HAP-1 (cell line): ENCODE measurements around the gene PGRMC2.

Source experiments
- DNase-seq, 2 experiments: peaks; one replicate each; pipeline ENCODE4 v3.0.0-alpha.2; 2016 to 2020; ENCODE audit warnings: low spot score in 2 of 2
- H3K27me3 ChIP-seq: fragments of 250-450 bp; sonication (Bioruptor Pico); 2 replicates; pipeline ENCODE4 v1.5.1; 2020; ENCODE audit warnings: low read depth, mild to moderate bottlenecking, moderate library complexity
- H3K36me3 ChIP-seq: fragments of 250-450 bp; sonication (Bioruptor Pico); replicated peaks from 2 replicates; pipeline ENCODE4 v1.5.1; 2020; ENCODE audit warnings: mild to moderate bottlenecking
- H3K4me1 ChIP-seq: fragments of 250-450 bp; sonication (Bioruptor Pico); 2 replicates; pipeline ENCODE4 v1.5.1; 2020; ENCODE audit warnings: mild to moderate bottlenecking
- H3K4me3 ChIP-seq: fragments of 250-450 bp; sonication (Bioruptor Pico); 2 replicates; pipeline ENCODE4 v1.5.1; 2020; ENCODE audit warnings: mild to moderate bottlenecking, moderate library complexity
- H3K9me3 ChIP-seq: fragments of 250-450 bp; sonication (Bioruptor Pico); 2 replicates; pipeline ENCODE4 v1.5.1; 2020; ENCODE audit warnings: mild to moderate bottlenecking, moderate library complexity
- in situ Hi-C: fragments of 300-500 bp; cut with MboI; formaldehyde crosslinking; loops from 3 replicates; pipeline ENCODE4 v1.14.3; 2020; ENCODE audit warnings: low sequenced_read_pairs, inconsistent platforms, mixed read lengths

The PGRMC2 gene

GRCh38 chr4:128242601-128243000, 45.0 kb downstream of the PGRMC2 start:
- Histone ChIP-seq H3K27me3 (no peaks in the 10 kb centered on the region), H3K4me1 (no peaks in the 10 kb centered on the region), H3K4me3 (no peak overlapping the region), H3K9me3 (no peaks in the 10 kb centered on the region), H3K36me3 (no peaks in the 10 kb centered on the region)
- DNase-seq: no peak
- in situ Hi-C loops: no loop called here

- Histone ChIP-seq H3K9me3 (no peaks in the 10 kb centered on the region), H3K4me3 (no peak overlapping the region), H3K36me3 (no peaks in the 10 kb centered on the region), H3K27me3 (no peaks in the 10 kb centered on the region), H3K4me1 (no peaks in the 10 kb centered on the region)
- DNase-seq: no peak
- in situ Hi-C loops: no loop called here
Observed at GRCh38 chr4:128241981-128242380, 45.6 kb downstream of the PGRMC2 start.

- Histone ChIP-seq H3K4me3 (no peak overlapping the region), H3K27me3 (no peaks in the 10 kb centered on the region), H3K9me3 (no peaks in the 10 kb centered on the region), H3K4me1 (no peaks in the 10 kb centered on the region), H3K36me3 (no peaks in the 10 kb centered on the region)
- DNase-seq: no peak
- in situ Hi-C loops: no loop called here
Observed at GRCh38 chr4:128241425-128241913, 46.1 kb downstream of the PGRMC2 start.

GRCh38 chr4:128241019-128241418, 46.6 kb downstream of the PGRMC2 start:
- no peak for DNase-seq
- in situ Hi-C loops: no loop called here
- no peaks in the 10 kb centered on the region for H3K36me3 ChIP-seq
- H3K27me3 ChIP-seq: no peaks in the 10 kb centered on the region
- no peak overlapping the region for H3K4me3 ChIP-seq
- no peaks in the 10 kb centered on the region for H3K4me1 ChIP-seq
- H3K9me3 ChIP-seq: no peaks in the 10 kb centered on the region

- Histone ChIP-seq H3K36me3 (no peaks in the 10 kb centered on the region), H3K4me3 (no peak overlapping the region), H3K9me3 (no peaks in the 10 kb centered on the region), H3K4me1 (no peaks in the 10 kb centered on the region), H3K27me3 (no peaks in the 10 kb centered on the region)
- in situ Hi-C loops: no loop called here
- DNase-seq: no peak
Observed at GRCh38 chr4:128234836-128235235, 52.8 kb downstream of the PGRMC2 start.

GRCh38 chr4:128232719-128233118, 54.9 kb downstream of the PGRMC2 start:
- in situ Hi-C loops: no loop called here
- H3K9me3 ChIP-seq: no peaks in the 10 kb centered on the region
- no peak for DNase-seq
- no peaks in the 10 kb centered on the region for H3K4me1 ChIP-seq
- H3K4me3 ChIP-seq: no peak overlapping the region
- H3K36me3 ChIP-seq: no peaks in the 10 kb centered on the region
- no peaks in the 10 kb centered on the region for H3K27me3 ChIP-seq

- Histone ChIP-seq H3K36me3 (no peaks in the 10 kb centered on the region), H3K4me3 (no peak overlapping the region), H3K9me3 (no peaks in the 10 kb centered on the region), H3K27me3 (no peaks in the 10 kb centered on the region), H3K4me1 (no peaks in the 10 kb centered on the region)
- in situ Hi-C loops: no loop called here
- no peak for DNase-seq
Observed at GRCh38 chr4:128228845-128229795, 58.5 kb downstream of the PGRMC2 start.

- DNase-seq: no peak
- Histone ChIP-seq H3K4me1 (no peaks in the 10 kb centered on the region), H3K36me3 (no peaks in the 10 kb centered on the region), H3K9me3 (no peaks in the 10 kb centered on the region), H3K4me3 (no peak overlapping the region), H3K27me3 (no peaks in the 10 kb centered on the region)
- in situ Hi-C loops: no loop called here
Observed at GRCh38 chr4:128227991-128228571, 59.5 kb downstream of the PGRMC2 start.

- in situ Hi-C loops: no loop called here
- DNase-seq: peak in 1 of 2 experiments; percentile 49
- Histone ChIP-seq H3K27me3 (no peaks in the 10 kb centered on the region), H3K4me1 (no peaks in the 10 kb centered on the region), H3K36me3 (no peaks in the 10 kb centered on the region), H3K4me3 (no peak overlapping the region), H3K9me3 (no peaks in the 10 kb centered on the region)
Observed at GRCh38 chr4:128225148-128225547, 62.5 kb downstream of the PGRMC2 start.

- Histone ChIP-seq H3K27me3 (no peaks in the 10 kb centered on the region), H3K4me3 (no peak overlapping the region), H3K9me3 (no peaks in the 10 kb centered on the region), H3K36me3 (no peaks in the 10 kb centered on the region), H3K4me1 (no peaks in the 10 kb centered on the region)
- no peak for DNase-seq
- in situ Hi-C loops: no loop called here
Observed at GRCh38 chr4:128221586-128221985, 66.0 kb downstream of the PGRMC2 start.

- Histone ChIP-seq H3K27me3 (no peaks in the 10 kb centered on the region), H3K9me3 (no peaks in the 10 kb centered on the region), H3K4me1 (no peaks in the 10 kb centered on the region), H3K4me3 (no peak overlapping the region), H3K36me3 (no peaks in the 10 kb centered on the region)
- in situ Hi-C loops: no loop called here
- peak in 1 of 2 experiments; percentile 62 for DNase-seq
Observed at GRCh38 chr4:128220286-128221235, 67.1 kb downstream of the PGRMC2 start.
